Mucosa of rectum (tissue), 2 donors: ENCODE measurements around the gene ZNF93.
"Not testable (repeated sequence)": the region's sequence is repeated elsewhere in the genome, so short reads cannot be mapped to it uniquely, and the experiment has no call there.

Experiments
- H3K27ac ChIP-seq, 2 donors: one replicate each; pipeline ENCODE4 v1.7.0; 2013; ENCODE audit warnings: inconsistent platforms in 2 of 2, low read depth in 2 of 2, low read length in 2 of 2
- H3K27me3 ChIP-seq, 2 donors: one replicate each; pipeline ENCODE4 v1.7.0; 2013; ENCODE audit warnings: low read length in 2 of 2; ENCODE audit not compliant: control insufficient read depth in 2 of 2, insufficient read depth in 2 of 2
- H3K36me3 ChIP-seq, 2 donors: one replicate each; pipeline ENCODE4 v1.7.0; 2013; ENCODE audit warnings: low read length in 2 of 2; ENCODE audit not compliant: control insufficient read depth in 2 of 2, insufficient read depth in 2 of 2
- H3K4me1 ChIP-seq, 2 donors: one replicate each; pipeline ENCODE4 v1.7.0; 2013; ENCODE audit warnings: low read length in 2 of 2, mild to moderate bottlenecking in 1 of 2; ENCODE audit not compliant: control insufficient read depth in 2 of 2, insufficient read depth in 2 of 2
- H3K4me3 ChIP-seq, 2 donors: one replicate each; pipeline ENCODE4 v1.7.0; 2013; ENCODE audit warnings: low read length in 2 of 2
- H3K9ac ChIP-seq, 2 donors: one replicate each; pipeline ENCODE4 v1.7.0; 2013; ENCODE audit warnings: low read length in 2 of 2, low read depth in 1 of 2, mild to moderate bottlenecking in 1 of 2
- H3K9me3 ChIP-seq, 2 donors: one replicate each; pipeline ENCODE4 v1.7.0; 2013; ENCODE audit warnings: low read length in 2 of 2; ENCODE audit not compliant: control insufficient read depth in 2 of 2
- donor health status: healthy.
- donor health status: Normal muscosa, but diverticular disease.

ZNF93 gene

DNA sequence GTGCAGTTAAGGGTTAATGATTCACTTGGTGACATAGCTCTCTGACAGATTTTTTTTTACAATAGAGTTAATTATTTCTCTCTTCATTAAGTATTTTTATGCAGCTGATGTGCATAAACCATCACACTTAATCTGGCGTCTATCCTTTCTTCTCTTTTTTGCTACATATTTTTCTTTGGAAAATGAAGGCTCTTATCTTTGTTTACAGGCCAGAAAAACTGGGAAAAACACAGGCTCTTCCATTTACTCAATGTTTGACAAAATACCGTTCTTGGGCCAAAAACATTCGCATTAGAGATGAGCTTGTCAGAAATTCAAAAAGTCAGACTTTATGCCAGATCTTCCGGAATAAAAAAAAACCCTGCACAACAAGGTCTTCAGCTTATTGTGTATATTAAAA, 23.0 kb upstream of the ZNF93 start:
- no peaks in the 10 kb centered on the region for H3K27me3 ChIP-seq
- no peaks in the 10 kb centered on the region for H3K4me1 ChIP-seq
- no peak overlapping the region for H3K27ac ChIP-seq
- peaks cover 9 to 15% of the 10 kb centered on the region in 2 donors for H3K9me3 ChIP-seq
- peaks cover 14 to 38% of the 10 kb centered on the region in 2 donors for H3K36me3 ChIP-seq
- H3K9ac ChIP-seq: no peak overlapping the region
- no peak overlapping the region for H3K4me3 ChIP-seq

DNA sequence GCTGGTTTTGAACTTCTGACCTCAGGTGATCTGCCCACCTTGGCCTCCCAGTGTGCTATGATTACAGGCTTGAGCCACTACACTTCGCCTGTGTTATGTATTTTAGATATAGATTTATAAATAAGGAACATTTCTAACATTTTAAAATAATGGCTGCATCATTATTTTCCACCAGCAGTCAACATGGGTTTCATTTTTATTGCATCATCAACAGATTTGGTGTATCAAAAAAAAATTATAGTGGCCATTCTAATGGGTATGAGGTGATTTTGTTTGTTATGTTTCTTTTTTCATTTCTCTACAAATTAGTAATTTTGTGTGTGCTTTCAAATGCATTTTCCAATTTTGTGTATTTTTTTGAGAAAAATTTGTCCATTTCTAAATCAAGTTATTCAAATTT, 16.2 kb upstream of the ZNF93 start:
- peaks cover 18 to 40% of the 10 kb centered on the region in 2 donors for H3K36me3 ChIP-seq
- no peaks in the 10 kb centered on the region for H3K4me1 ChIP-seq
- H3K27me3 ChIP-seq: no peaks in the 10 kb centered on the region
- H3K4me3 ChIP-seq: no peak overlapping the region
- no peak overlapping the region for H3K27ac ChIP-seq
- peaks cover 15 to 29% of the 10 kb centered on the region in 2 donors for H3K9me3 ChIP-seq
- no peak overlapping the region for H3K9ac ChIP-seq

DNA sequence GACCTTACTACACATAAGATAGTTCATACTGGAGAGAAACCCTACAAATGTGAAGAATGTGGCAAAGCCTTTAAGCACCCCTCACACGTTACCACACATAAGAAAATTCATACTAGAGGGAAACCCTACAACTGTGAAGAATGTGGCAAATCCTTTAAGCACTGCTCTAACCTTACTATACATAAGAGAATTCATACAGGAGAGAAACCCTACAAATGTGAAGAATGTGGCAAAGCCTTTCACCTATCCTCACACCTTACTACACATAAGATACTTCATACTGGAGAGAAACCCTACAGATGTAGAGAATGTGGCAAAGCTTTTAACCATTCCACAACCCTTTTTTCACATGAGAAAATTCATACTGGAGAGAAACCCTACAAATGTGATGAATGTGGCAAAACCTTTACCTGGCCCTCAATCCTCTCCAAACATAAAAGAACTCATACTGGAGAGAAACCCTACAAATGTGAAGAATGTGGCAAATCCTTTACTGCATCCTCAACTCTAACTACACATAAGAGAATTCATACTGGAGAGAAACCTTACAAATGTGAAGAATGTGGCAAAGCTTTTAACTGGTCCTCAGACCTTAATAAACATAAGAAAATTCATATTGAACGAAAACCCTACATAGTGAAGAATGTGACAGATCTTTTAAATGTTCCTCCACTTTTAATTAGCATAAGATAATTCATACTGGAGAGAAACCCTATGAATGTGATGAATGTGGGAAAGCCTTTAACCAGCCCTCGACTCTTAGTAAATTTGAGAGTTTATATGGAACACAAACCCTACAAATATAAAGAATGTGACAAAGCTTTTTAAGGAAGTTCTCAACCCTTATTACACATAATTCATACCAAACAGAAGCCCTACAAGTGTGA, 8.4 kb upstream of the ZNF93 start:
- not testable (repeated sequence) for H3K9ac ChIP-seq, H3K4me1 ChIP-seq, H3K27ac ChIP-seq, H3K27me3 ChIP-seq, H3K4me3 ChIP-seq
- Histone ChIP-seq H3K9me3 (peaks cover 33% of the 10 kb centered on the region in 2 donors), H3K36me3 (peaks cover 9 to 20% of the 10 kb centered on the region in 2 donors)

DNA sequence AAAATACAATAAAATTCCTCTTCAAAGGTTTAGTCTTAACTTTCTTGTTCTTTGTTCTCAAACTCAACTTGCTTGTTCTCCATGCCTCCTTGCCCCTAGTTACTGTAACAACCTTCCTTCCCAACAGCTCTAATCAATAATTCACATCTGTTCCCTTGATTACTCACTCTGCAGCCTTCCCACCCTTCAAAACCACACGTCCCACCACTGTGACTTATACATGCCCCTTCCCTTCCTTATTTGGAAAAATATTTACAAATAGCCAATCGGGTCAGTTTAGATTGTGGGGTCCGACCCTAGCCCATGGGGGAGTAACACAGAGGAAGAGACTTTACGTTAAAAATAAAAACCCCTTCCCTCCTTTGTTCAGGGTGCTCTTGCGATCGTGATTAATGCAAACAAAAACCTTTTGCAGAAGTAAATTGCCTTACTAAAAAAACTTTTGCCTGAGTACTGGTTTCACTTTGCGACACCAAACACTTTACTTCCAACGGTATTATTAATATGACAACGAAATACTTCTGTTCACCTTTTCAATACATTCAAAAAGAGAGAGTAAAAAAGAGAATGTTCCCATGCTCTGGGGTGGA, 512 bp upstream of the ZNF93 start:
- peak overlapping the region; percentile 80 for H3K27ac ChIP-seq
- peak overlapping the region; percentile 83 to 95 for H3K4me3 ChIP-seq
- peaks cover 0 to 3% of the 10 kb centered on the region in 2 donors for H3K4me1 ChIP-seq
- no peaks in the 10 kb centered on the region for H3K27me3 ChIP-seq
- H3K9ac ChIP-seq: peak overlapping the region; percentile 58 to 80
- peaks cover 0 to 2% of the 10 kb centered on the region in 2 donors for H3K9me3 ChIP-seq
- peaks cover 0 to 3% of the 10 kb centered on the region in 2 donors for H3K36me3 ChIP-seq

DNA sequence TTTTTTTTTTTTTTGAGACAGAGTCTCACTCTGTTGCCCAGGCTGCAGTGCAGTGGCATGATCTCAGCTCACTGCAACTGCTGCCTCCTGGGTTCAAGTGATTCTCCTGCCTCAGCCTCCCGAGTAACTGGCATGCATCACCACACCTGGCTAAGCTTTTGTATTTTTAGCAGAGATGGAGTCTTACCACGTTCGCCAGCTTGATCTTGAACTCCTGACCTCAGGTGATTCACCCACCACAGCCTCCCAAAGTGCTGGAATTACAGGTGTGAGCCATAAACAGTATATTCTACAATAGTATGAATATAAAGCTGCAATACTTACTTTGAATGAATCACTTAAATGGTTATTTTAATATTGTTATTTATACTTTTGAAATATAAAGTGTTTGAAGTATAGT, 6.8 kb downstream of the ZNF93 start:
- H3K27ac ChIP-seq, H3K4me3 ChIP-seq, H3K27me3 ChIP-seq, H3K9ac ChIP-seq, H3K4me1 ChIP-seq, H3K36me3 ChIP-seq, H3K9me3 ChIP-seq: not testable (repeated sequence)

DNA sequence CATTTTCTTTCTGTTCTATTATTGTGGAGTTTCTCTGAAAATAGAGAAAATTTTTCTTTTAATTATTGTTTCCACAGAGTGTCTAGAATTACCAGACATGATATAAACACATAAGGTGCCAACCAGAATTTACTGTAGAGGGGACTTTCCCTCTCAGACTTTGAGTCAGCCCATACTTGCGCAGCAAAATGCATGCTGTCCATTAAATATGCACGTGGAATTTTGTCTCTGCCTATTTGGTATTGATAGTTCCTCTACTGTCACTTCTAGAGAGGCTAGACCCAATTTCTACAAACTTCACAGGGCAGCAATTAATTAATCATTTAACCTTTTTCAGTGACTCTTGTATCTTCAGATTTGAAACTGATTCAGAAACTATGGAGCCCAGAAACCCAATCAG, 8.9 kb downstream of the ZNF93 start:
- no peaks in the 10 kb centered on the region for H3K9me3 ChIP-seq
- H3K9ac ChIP-seq: no peak overlapping the region
- H3K4me1 ChIP-seq: no peaks in the 10 kb centered on the region

DNA sequence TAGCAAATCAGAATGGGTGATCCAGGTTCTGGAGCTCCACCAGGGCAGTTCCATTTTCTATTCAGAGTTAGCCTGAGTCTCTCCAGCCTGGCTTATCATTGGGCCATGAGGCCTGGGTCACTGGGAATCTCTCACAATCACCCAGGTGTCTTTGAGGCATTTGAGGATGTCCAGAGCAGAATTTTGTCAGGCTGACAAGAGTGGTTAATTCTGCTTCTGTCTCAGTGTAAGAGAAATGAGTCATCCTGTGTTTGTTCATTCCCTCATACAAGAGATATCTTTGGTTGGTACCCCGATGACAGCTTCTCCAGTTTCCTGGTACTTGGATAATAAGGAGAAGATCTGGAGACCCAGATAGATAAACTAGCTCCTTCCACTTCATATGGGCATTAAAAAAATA, 10.4 kb downstream of the ZNF93 start:
- peaks cover 0 to 2% of the 10 kb centered on the region in 2 donors for H3K36me3 ChIP-seq
- H3K4me3 ChIP-seq: no peak overlapping the region
- no peaks in the 10 kb centered on the region for H3K27me3 ChIP-seq
- H3K9me3 ChIP-seq: no peaks in the 10 kb centered on the region
- H3K4me1 ChIP-seq: no peaks in the 10 kb centered on the region
- no peak overlapping the region for H3K9ac ChIP-seq
- H3K27ac ChIP-seq: no peak overlapping the region

More for the DNA sequence above, 8.9 kb downstream of the ZNF93 start:
- no peak overlapping the region for H3K27ac ChIP-seq
- no peaks in the 10 kb centered on the region for H3K27me3 ChIP-seq
- H3K4me3 ChIP-seq: no peak overlapping the region
- peaks cover 2 to 3% of the 10 kb centered on the region in 2 donors for H3K36me3 ChIP-seq

DNA sequence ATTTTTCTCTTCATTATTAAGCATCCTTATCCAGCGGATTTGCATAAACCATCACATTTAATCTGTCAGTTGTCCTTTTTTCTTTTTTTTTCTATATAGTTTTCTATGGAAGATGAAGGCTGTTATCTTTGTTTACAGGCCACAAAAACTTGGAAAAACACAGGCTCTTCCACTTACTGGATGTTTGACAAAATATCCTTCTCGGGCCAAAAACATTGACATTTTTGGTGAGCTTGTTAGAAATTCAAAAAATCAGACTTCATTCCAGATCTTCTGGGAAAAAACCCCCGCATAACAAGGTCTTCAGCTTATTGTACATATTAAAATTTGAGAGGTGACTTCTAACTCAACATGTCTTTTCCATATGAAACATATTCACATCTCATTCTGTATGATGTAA, 13.8 kb downstream of the ZNF93 start:
- H3K36me3 ChIP-seq: peaks cover 0 to 2% of the 10 kb centered on the region in 2 donors

DNA sequence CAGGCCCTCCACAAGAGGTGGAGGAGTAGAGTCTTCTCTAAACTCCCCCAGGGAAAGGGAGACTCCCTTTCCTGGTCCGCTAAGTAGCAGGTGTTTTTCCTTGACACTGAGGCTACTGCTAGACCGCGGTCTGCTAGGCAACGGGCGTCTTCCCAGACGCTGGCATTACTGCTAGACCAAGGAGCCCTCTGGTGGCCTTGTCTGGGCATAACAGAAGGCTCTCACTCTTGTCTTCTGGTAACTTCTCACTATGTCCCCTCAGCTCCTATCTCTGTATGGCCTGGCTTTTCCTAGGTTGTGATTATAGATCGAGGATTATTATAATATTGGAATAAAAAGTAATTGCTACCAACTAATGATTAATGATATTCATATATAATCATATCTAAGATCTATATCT, 29.7 kb downstream of the ZNF93 start:
- H3K9ac ChIP-seq, H3K4me1 ChIP-seq, H3K4me3 ChIP-seq, H3K27me3 ChIP-seq, H3K27ac ChIP-seq: not testable (repeated sequence)
- Histone ChIP-seq H3K9me3 (peaks cover 27 to 35% of the 10 kb centered on the region in 2 donors), H3K36me3 (peaks cover 5 to 23% of the 10 kb centered on the region in 2 donors)

More for the DNA sequence above, 13.8 kb downstream of the ZNF93 start:
- Histone ChIP-seq H3K9me3 (no peaks in the 10 kb centered on the region), H3K27me3 (no peaks in the 10 kb centered on the region), H3K4me1 (no peaks in the 10 kb centered on the region), H3K27ac (no peak overlapping the region), H3K9ac (no peak overlapping the region), H3K4me3 (no peak overlapping the region)
